Neural crest cell (in vitro differentiated cells): Measurements from ENCODE around the gene HNRNPLL. TPM values are rescaled to one million over a fixed set of nuclear protein-coding genes. Genes with fewer than 3 reads are reported as not detected.

Experiments used
- DNase-seq: peaks from one replicate; pipeline ENCODE4 v3.0.0; 2021; ENCODE audit warnings: low read depth, mixed read lengths, low spot score
- H3K27ac Mint-ChIP-seq: one replicate; pipeline ENCODE4 v1.8.0; 2021; ENCODE audit warnings: mild to moderate bottlenecking, mixed read lengths; ENCODE audit not compliant: unreplicated experiment
- H3K27me3 Mint-ChIP-seq: 2 replicates; pipeline ENCODE4 v1.8.0; 2021; ENCODE audit warnings: low read depth, mild to moderate bottlenecking, mixed read lengths
- H3K36me3 Mint-ChIP-seq: 2 replicates; pipeline ENCODE4 v1.8.0; 2021; ENCODE audit warnings: low read depth, mild to moderate bottlenecking, mixed read lengths
- H3K4me1 Mint-ChIP-seq: 2 replicates; pipeline ENCODE4 v1.8.0; 2021; ENCODE audit warnings: mixed read lengths
- H3K4me3 Mint-ChIP-seq: one replicate; pipeline ENCODE4 v1.8.0; 2021; ENCODE audit warnings: mild to moderate bottlenecking, mixed read lengths
- H3K9me3 Mint-ChIP-seq: 2 replicates; pipeline ENCODE4 v1.8.0; 2021; ENCODE audit warnings: mixed read lengths
- CTCF ChIP-seq: fragments of 200-600 bp; sonication (generic); conservative IDR thresholded peaks from 2 replicates; pipeline ENCODE4 v1.5.0; 2021; ENCODE audit warnings: antibody characterized with exemption, mild to moderate bottlenecking
- total RNA-seq: library from RNA; stranded (reverse); gene quantifications from 2 replicates; pipeline ENCODE4 v1.2.1, GENCODE V29; 2021

HNRNPLL gene
- total RNA-seq, 1 donor from 2014 or later: 79.9 TPM

GRCh38 chr2:38605298-38605830 is 2.6 kb upstream of the HNRNPLL start:
- no peaks in the 10 kb centered on the region for H3K36me3 Mint-ChIP-seq
- H3K27me3 Mint-ChIP-seq: no peaks in the 10 kb centered on the region
- DNase-seq: no peak
- H3K4me1 Mint-ChIP-seq: peaks cover 35% of the 10 kb centered on the region
- no peaks in the 10 kb centered on the region for H3K9me3 Mint-ChIP-seq
- no peak overlapping the region for H3K27ac Mint-ChIP-seq
- no peak for TF ChIP-seq CTCF
- peak overlapping the region; percentile 53 for H3K4me3 Mint-ChIP-seq

- Mint-ChIP-seq H3K4me3 (peak overlapping the region; percentile 99), H3K4me1 (peaks cover 53% of the 10 kb centered on the region), H3K36me3 (no peaks in the 10 kb centered on the region), H3K27me3 (no peaks in the 10 kb centered on the region), H3K27ac (peak overlapping the region; percentile 97), H3K9me3 (no peaks in the 10 kb centered on the region)
- DNase-seq: peak; percentile 69
- peak; percentile 86 for TF ChIP-seq CTCF
These were observed 918 bp upstream of the HNRNPLL start for GRCh38 chr2:38603402-38604290.

- peaks cover 59% of the 10 kb centered on the region for H3K4me1 Mint-ChIP-seq
- peak overlapping the region; percentile 99 for H3K4me3 Mint-ChIP-seq
- no peak for DNase-seq
- H3K27me3 Mint-ChIP-seq: no peaks in the 10 kb centered on the region
- H3K9me3 Mint-ChIP-seq: no peaks in the 10 kb centered on the region
- H3K27ac Mint-ChIP-seq: peak overlapping the region; percentile 97
- TF ChIP-seq CTCF: no peak
- no peaks in the 10 kb centered on the region for H3K36me3 Mint-ChIP-seq
These were observed 494 bp downstream of the HNRNPLL start for GRCh38 chr2:38602136-38602731.

GRCh38 chr2:38601463-38602135 is 1.1 kb downstream of the HNRNPLL start:
- H3K4me3 Mint-ChIP-seq: peak overlapping the region; percentile 99
- no peaks in the 10 kb centered on the region for H3K27me3 Mint-ChIP-seq
- TF ChIP-seq CTCF: no peak
- peak overlapping the region; percentile 97 for H3K27ac Mint-ChIP-seq
- H3K36me3 Mint-ChIP-seq: peaks cover 2% of the 10 kb centered on the region
- H3K9me3 Mint-ChIP-seq: no peaks in the 10 kb centered on the region
- H3K4me1 Mint-ChIP-seq: peaks cover 64% of the 10 kb centered on the region
- DNase-seq: peak; percentile 48

GRCh38 chr2:38600921-38601455 is 1.7 kb downstream of the HNRNPLL start:
- H3K4me3 Mint-ChIP-seq: peak overlapping the region; percentile 99
- H3K4me1 Mint-ChIP-seq: peaks cover 68% of the 10 kb centered on the region
- H3K9me3 Mint-ChIP-seq: no peaks in the 10 kb centered on the region
- H3K27ac Mint-ChIP-seq: peak overlapping the region; percentile 96
- DNase-seq: no peak
- H3K36me3 Mint-ChIP-seq: peaks cover 2% of the 10 kb centered on the region
- no peak for TF ChIP-seq CTCF
- H3K27me3 Mint-ChIP-seq: no peaks in the 10 kb centered on the region
